Liver (tissue), 9 donors: ENCODE data around the gene MEGF6. TPM values are rescaled to one million over a fixed set of nuclear protein-coding genes. Genes with fewer than 3 reads are reported as not detected.

Experiments used
- DNase-seq: peaks from one replicate; pipeline ENCODE4 v3.0.0-alpha.2; 2017; ENCODE audit warnings: low spot score
- H3K27ac ChIP-seq, 2 donors: one replicate each; pipeline ENCODE4 v1.7.0; 2013; ENCODE audit warnings: inconsistent platforms in 2 of 2, low read length in 2 of 2, control low read depth in 1 of 2, low read depth in 1 of 2, mild to moderate bottlenecking in 1 of 2
- H3K27me3 ChIP-seq, 4 donors: one replicate each; pipeline versions ENCODE4 v1.6.1 to v1.7.0; 2013; ENCODE audit warnings: low read length in 3 of 4, inconsistent platforms in 1 of 4, mild to moderate bottlenecking in 1 of 4, moderate library complexity in 1 of 4; ENCODE audit not compliant: control insufficient read depth in 4 of 4, insufficient read depth in 4 of 4
- H3K36me3 ChIP-seq, 4 donors: one replicate each; pipeline versions ENCODE4 v1.6.1 to v1.7.0; 2013; ENCODE audit warnings: low read length in 3 of 4, mild to moderate bottlenecking in 3 of 4, low read depth in 1 of 4, moderate library complexity in 1 of 4; ENCODE audit not compliant: control insufficient read depth in 4 of 4, insufficient read depth in 3 of 4
- H3K4me1 ChIP-seq, 4 donors: one replicate each; pipeline versions ENCODE4 v1.6.1 to v1.7.0; 2013; ENCODE audit warnings: low read length in 3 of 4, mild to moderate bottlenecking in 3 of 4, moderate library complexity in 1 of 4; ENCODE audit not compliant: control insufficient read depth in 4 of 4, insufficient read depth in 4 of 4
- H3K4me3 ChIP-seq, 3 donors: one replicate each; pipeline versions ENCODE4 v1.6.1 to v1.7.0; 2013; ENCODE audit warnings: low read length in 3 of 3, control low read depth in 1 of 3, low read depth in 1 of 3, mild to moderate bottlenecking in 1 of 3
- H3K9ac ChIP-seq, 2 donors: one replicate each; pipeline ENCODE4 v1.7.0; 2013; ENCODE audit warnings: low read length in 2 of 2, mild to moderate bottlenecking in 2 of 2, moderate library complexity in 2 of 2, control low read depth in 1 of 2, low read depth in 1 of 2
- H3K9me3 ChIP-seq, 4 donors: one replicate each; pipeline versions ENCODE4 v1.6.1 to v1.7.0; 2013; ENCODE audit warnings: low read length in 3 of 4; ENCODE audit not compliant: control insufficient read depth in 4 of 4
- EGR1 ChIP-seq, 2 donors: IDR thresholded peaks; 2 replicates each; pipeline ENCODE4 v1.6.1; 2016 to 2018; ENCODE audit warnings: antibody characterized with exemption in 2 of 2, low read depth in 2 of 2
- FOXA1 ChIP-seq: IDR thresholded peaks from 2 replicates; pipeline ENCODE4 v1.6.1; 2016; ENCODE audit warnings: antibody characterized with exemption
- FOXA2 ChIP-seq: IDR thresholded peaks from 2 replicates; pipeline ENCODE4 v1.6.1; 2016; ENCODE audit warnings: antibody characterized with exemption
- GABPA ChIP-seq, 2 donors: IDR thresholded peaks in 1 of 2; conservative IDR thresholded peaks in 1 of 2; 2 replicates each; pipeline ENCODE4 v1.6.1; 2016; ENCODE audit warnings: antibody characterized with exemption in 2 of 2, mild to moderate bottlenecking in 1 of 2, moderate library complexity in 1 of 2
- HNF4A ChIP-seq, 2 donors: conservative IDR thresholded peaks; 2 replicates each; pipeline ENCODE4 v1.6.1; 2016; ENCODE audit warnings: antibody characterized with exemption in 2 of 2, mild to moderate bottlenecking in 2 of 2
- HNF4G ChIP-seq: IDR thresholded peaks from 2 replicates; pipeline ENCODE4 v1.6.1; 2016; ENCODE audit warnings: antibody characterized with exemption
- JUND ChIP-seq, 2 donors: IDR thresholded peaks; 2 replicates each; pipeline ENCODE4 v1.6.1; 2016; ENCODE audit warnings: antibody characterized with exemption in 2 of 2
- MAX ChIP-seq: IDR thresholded peaks from 2 replicates; pipeline ENCODE4 v1.6.1; 2016; ENCODE audit warnings: antibody characterized with exemption
- NR2F2 ChIP-seq: IDR thresholded peaks from 2 replicates; pipeline ENCODE4 v1.6.1; 2016; ENCODE audit warnings: antibody characterized with exemption
- RAD21 ChIP-seq, 2 donors: IDR thresholded peaks; 2 replicates each; pipeline ENCODE4 v1.6.1; 2016; ENCODE audit warnings: antibody characterized with exemption in 2 of 2, mild to moderate bottlenecking in 2 of 2
- REST ChIP-seq: IDR thresholded peaks from 2 replicates; pipeline ENCODE4 v1.6.1; 2016; ENCODE audit warnings: antibody characterized with exemption, mild to moderate bottlenecking
- RXRA ChIP-seq, 2 donors: IDR thresholded peaks; 2 replicates each; pipeline ENCODE4 v1.6.1; 2017 to 2018; ENCODE audit warnings: antibody characterized with exemption in 2 of 2, mild to moderate bottlenecking in 1 of 2
- SP1 ChIP-seq: IDR thresholded peaks from 2 replicates; pipeline ENCODE4 v1.6.1; 2018; ENCODE audit warnings: antibody characterized with exemption, mild to moderate bottlenecking
- TAF1 ChIP-seq: conservative IDR thresholded peaks from 2 replicates; pipeline ENCODE4 v1.6.1; 2016; ENCODE audit warnings: antibody characterized with exemption, mild to moderate bottlenecking
- YY1 ChIP-seq: IDR thresholded peaks from 2 replicates; pipeline ENCODE4 v1.6.1; 2016; ENCODE audit warnings: antibody characterized with exemption, mild to moderate bottlenecking
- WGBS: extraction: QIAGEN DNeasy Blood & Tissue Kit; methylation state at CpG from one replicate; pipeline ENCODE4 v1.1.7; 2013; 5-methylcytosine and 5-hydroxymethylcytosine counted together
- polyA plus RNA-seq, 2 donors: library from polyadenylated mRNA; stranded (reverse) in 1 of 2; unstranded in 1 of 2; fragments of 200-250 nt in 1 of 2; fragments of >200 nt in 1 of 2; fragmentation: Nextera tagmentation in 1 of 2; extraction: Ambion mirVana in 1 of 2; gene quantifications; one replicate each; pipeline versions ENCODE4 v1.2.1 to v1.2.3, GENCODE V29; 2013 to 2015
- total RNA-seq, 2 donors: library from RNA; depleted of rRNA; stranded (reverse); fragments of >200 nt; gene quantifications; one replicate each; pipeline ENCODE4 v1.2.3, GENCODE V29; 2014
- TF ChIP-seq, protein P1 (sequence below): IDR thresholded peaks from 2 replicates; pipeline ENCODE4 v1.6.1; 2016; ENCODE audit warnings: antibody characterized with exemption
- TF ChIP-seq, protein P2 (sequence below): fragments of 150-350 bp; IDR thresholded peaks from 2 replicates; pipeline ENCODE4 v1.5.1; 2017; ENCODE audit warnings: improper control_type of control experiment, low read depth, low read length; ENCODE audit not compliant: missing input control
- TF ChIP-seq, protein P3 (sequence below): IDR thresholded peaks from 2 replicates; pipeline ENCODE4 v1.6.1; 2016; ENCODE audit warnings: antibody characterized with exemption
- donor health status: healthy.
- donor health status: healthy.
- donor health status: healthy.
- donor health status: healthy.
- donor health status: healthy.

Gene MEGF6
- total and polyA plus RNA-seq, 4 donors: 1.3 to 11.0 (median 4.0) TPM

DNA sequence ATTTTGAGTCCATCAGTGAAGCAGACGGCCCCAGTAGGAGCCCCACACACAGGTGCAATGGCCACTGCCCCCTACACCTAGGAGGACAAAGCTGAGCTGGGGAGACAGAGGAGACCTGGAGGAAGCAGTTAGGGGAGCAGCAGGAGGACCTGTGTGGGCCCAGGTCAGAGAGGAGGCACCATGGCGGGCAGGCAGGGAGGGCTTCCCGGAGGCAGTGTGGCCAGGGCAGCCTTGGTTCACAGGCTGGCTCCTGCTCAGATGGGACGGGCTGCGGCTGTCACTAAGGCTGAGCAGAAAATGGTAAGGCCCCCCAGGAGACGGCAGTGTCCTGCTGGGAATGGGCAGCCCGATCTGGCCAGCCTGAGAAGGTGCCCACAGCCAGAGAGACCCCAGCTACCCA, 15.4 kb downstream of the MEGF6 start (continued):
- TF ChIP-seq, protein P1, sequence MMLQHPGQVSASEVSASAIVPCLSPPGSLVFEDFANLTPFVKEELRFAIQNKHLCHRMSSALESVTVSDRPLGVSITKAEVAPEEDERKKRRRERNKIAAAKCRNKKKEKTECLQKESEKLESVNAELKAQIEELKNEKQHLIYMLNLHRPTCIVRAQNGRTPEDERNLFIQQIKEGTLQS: no peak

DNA sequence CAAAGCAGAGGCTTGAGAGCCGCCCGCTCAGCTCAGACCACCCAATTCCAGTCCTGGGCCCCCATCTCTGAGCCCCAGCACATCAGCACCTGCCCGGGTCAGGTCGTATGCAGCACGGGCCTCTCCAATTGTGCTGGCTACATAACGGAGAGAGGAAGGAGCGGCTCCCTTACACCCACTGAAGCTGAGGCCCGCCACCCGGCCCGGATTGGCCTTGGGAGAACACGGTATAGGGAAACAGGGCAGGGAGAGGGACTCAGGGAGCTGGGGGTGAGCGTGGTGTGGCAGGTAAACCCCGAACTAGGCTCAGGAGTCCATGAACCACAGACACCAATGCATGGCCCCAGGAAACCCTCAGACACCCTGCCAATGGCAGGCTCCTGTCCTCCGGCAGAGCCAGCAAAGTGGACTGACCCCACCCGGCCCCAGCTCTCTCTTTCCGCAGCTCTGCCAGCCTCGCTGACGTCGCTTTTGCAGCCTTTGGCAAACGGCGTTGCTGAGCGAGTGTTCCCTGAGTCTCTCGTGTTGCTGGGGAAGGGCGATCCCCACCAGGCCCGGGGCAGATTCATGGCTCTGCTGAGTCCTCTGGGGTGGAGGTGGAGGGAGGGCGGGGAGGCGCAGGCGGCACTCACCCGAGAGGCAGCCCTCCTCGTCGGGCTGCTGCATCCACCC, 16.5 kb downstream of the MEGF6 start:
- DNase-seq: no peak
- Histone ChIP-seq H3K27ac (no peak overlapping the region), H3K4me3 (no peak overlapping the region), H3K27me3 (no peaks in the 10 kb centered on the region), H3K9ac (no peak overlapping the region), H3K4me1 (peaks cover 0 to 7% (median 0%) of the 10 kb centered on the region in 4 donors), H3K36me3 (no peaks in the 10 kb centered on the region), H3K9me3 (no peaks in the 10 kb centered on the region)
- 82% methylated on average over 31 of the region's 31 CpGs for WGBS
- no peak for TF ChIP-seq RAD21 (IDR thresholded peaks at IDR 0.05)
- no peak for TF ChIP-seq EGR1 (IDR thresholded peaks at IDR 0.05; ENCODE audit: low read depth in 2 of 2)
- TF ChIP-seq HNF4G: no peak
- TF ChIP-seq HNF4A (conservative IDR thresholded peaks at IDR 0.05): no peak
- no peak for TF ChIP-seq MAX
- TF ChIP-seq FOXA1: no peak
- TF ChIP-seq REST: no peak
- no peak for TF ChIP-seq RXRA (IDR thresholded peaks at IDR 0.05)
- TF ChIP-seq GABPA (IDR thresholded peaks at IDR 0.05 in 1 of 2, conservative IDR thresholded peaks at IDR 0.05 in 1 of 2): no peak
- TF ChIP-seq, protein P2, sequence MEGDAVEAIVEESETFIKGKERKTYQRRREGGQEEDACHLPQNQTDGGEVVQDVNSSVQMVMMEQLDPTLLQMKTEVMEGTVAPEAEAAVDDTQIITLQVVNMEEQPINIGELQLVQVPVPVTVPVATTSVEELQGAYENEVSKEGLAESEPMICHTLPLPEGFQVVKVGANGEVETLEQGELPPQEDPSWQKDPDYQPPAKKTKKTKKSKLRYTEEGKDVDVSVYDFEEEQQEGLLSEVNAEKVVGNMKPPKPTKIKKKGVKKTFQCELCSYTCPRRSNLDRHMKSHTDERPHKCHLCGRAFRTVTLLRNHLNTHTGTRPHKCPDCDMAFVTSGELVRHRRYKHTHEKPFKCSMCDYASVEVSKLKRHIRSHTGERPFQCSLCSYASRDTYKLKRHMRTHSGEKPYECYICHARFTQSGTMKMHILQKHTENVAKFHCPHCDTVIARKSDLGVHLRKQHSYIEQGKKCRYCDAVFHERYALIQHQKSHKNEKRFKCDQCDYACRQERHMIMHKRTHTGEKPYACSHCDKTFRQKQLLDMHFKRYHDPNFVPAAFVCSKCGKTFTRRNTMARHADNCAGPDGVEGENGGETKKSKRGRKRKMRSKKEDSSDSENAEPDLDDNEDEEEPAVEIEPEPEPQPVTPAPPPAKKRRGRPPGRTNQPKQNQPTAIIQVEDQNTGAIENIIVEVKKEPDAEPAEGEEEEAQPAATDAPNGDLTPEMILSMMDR: no peak
- no peak for TF ChIP-seq TAF1
- TF ChIP-seq FOXA2: no peak
- TF ChIP-seq, protein P1: no peak
- TF ChIP-seq SP1: no peak
- TF ChIP-seq YY1: no peak
- TF ChIP-seq, protein P3, sequence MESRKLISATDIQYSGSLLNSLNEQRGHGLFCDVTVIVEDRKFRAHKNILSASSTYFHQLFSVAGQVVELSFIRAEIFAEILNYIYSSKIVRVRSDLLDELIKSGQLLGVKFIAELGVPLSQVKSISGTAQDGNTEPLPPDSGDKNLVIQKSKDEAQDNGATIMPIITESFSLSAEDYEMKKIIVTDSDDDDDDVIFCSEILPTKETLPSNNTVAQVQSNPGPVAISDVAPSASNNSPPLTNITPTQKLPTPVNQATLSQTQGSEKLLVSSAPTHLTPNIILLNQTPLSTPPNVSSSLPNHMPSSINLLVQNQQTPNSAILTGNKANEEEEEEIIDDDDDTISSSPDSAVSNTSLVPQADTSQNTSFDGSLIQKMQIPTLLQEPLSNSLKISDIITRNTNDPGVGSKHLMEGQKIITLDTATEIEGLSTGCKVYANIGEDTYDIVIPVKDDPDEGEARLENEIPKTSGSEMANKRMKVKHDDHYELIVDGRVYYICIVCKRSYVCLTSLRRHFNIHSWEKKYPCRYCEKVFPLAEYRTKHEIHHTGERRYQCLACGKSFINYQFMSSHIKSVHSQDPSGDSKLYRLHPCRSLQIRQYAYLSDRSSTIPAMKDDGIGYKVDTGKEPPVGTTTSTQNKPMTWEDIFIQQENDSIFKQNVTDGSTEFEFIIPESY: no peak
- TF ChIP-seq JUND (IDR thresholded peaks at IDR 0.05): no peak
- TF ChIP-seq NR2F2: no peak
